Fibroblast of skin of right biceps (primary cell): ENCODE data around the gene SMIM32.

Experiments used
- DNase-seq: peaks from one replicate; pipeline ENCODE4 v3.0.0-alpha.2; 2013

SMIM32 gene

DNA sequence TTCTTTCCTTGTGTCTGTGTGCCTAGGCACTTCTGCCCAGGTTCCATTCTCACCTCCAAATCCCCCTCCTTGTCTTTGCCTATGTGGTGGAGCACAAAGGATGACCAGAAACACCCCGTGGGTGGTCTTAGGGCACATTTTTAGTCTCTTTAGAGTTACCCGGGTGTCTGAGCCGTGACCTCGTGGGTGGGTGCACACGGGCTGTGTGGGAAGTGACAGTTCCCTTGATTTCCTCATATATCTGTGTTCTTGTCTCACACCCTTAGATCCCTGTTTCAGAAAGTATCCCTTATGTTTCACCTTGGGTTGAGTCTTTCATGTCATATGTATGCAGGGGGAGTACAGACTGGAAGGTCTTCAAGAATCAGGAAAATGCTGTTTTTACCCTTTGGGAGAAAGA lies 13.4 kb upstream of the SMIM32 start:
- no peak for DNase-seq

DNA sequence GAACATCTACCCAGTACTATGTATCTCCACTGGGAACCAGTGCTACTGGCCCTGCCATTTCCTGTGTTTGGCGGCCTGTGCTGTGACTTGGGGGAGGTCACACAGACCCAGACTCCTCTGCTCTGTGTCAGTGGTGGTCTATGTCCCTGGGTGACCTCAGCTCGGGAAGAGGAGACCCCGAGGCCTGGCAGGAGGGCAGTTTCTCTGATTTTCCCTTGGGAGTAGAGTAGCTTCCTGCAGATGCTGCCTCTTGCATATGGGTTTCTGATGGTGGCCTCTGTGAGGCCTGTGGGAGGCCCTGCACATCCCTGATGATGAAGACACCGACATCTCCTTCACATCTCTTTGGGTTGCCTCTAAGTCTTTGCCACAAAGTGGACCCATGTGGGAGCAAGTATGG lies 13.0 kb upstream of the SMIM32 start:
- no peak for DNase-seq

- DNase-seq, result peak; percentile 10
Observed at GRCh38 chr5:136205061-136205702, 12.2 kb upstream of the SMIM32 start.

GRCh38 chr5:136203303-136203922 lies 10.5 kb upstream of the SMIM32 start:
- DNase-seq, result no peak

GRCh38 chr5:136202469-136203205 lies 9.7 kb upstream of the SMIM32 start:
- DNase-seq, result no peak

GRCh38 chr5:136201870-136202269 lies 8.9 kb upstream of the SMIM32 start:
- no peak for DNase-seq

DNA sequence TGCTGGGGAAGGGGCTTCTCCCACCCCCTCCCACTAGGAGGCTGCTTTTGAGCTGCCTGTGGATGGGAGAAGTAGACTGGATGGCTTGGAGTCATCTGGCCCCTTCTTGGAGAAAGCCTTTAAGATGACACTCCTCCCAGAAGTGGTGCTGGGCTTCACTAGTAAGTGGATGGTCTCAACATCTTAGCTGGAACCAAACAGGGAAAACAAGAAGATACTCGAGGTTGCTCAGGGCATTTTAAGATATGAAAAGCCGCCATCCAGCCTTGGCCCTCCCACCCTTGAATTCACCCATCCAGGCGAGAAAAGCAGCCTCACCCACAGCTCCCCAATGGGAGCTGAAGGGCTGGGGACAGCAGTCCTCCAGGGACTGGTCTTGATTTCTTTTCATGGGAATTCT lies 7.8 kb upstream of the SMIM32 start:
- DNase-seq, result no peak

GRCh38 chr5:136200130-136200529 lies 7.2 kb upstream of the SMIM32 start:
- DNase-seq, result no peak

- DNase-seq, result no peak
Observed at GRCh38 chr5:136199408-136199807, 6.4 kb upstream of the SMIM32 start.

- no peak for DNase-seq
Observed at GRCh38 chr5:136198453-136198852, 5.5 kb upstream of the SMIM32 start.

DNA sequence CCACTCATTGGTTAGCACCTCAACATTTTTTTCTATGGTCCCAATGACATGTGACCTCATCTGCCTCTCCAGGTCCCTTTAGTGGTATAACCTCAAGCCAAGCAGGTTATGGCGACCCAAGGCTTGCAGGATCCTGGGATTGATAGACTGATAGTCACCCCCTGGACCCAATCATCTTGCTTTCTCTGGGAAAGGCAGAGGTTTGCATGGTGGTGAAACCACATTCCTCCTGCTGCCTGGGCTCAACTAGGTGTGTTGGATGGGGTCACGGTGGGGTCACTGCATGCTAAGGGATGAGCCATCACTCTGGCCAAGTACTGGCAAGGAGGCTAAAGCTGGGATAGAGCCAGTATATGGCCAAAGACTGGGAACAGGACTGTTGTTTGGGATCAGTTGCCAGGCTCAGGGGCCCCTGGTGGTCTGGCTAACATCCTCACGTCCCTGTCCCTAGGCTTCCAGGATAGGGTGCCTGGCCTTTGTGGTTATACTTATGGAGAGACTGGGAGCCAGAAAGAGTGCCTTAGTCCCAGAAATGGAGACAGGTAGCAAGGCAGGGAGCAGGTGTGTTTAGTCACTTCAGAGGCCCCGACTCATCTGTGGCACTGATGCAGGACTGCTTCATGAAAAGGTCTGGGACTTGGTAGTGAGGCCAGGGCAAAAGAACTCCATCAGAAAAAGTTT lies 4.6 kb upstream of the SMIM32 start:
- DNase-seq, result no peak

DNA sequence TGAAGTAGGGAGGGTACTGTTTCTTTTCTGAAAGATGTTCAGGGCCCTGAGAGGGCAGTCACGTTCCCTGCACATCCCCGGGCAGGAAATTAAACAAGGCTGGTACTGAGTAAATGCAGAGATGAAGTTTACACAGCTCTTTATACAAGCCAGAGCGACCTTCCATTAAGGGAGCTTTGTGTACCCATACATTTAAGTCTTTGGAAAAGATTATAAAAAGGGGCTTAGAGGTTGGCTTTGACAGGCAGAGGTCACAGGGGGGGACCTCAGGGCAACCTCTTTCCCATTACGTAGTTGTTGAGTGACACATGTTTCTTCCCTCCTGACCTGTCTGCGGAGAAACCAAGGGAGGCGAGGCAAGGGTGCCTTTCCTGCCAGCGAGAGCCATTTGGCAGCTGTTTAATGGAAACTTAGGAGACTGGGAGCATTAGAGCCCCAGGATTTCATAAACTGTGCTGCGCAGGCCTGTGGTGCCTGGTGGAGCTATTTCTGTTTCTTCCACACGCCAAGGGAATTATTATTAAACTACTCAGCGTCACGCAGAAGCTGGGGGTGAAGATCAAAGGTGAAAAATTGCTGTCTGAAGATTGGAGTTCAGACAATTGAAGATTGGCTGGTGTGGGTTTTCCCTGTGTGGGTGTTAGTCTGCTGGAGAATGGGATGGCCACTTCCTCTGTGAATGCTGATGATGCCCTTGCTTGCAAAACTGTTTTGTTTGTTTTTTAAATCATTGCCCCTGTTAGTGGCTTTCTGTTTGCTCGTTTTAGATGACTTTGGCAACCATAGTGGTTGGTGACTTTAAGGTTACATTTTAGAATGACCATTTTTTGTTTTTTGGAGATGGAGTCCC lies 3.2 kb upstream of the SMIM32 start:
- no peak for DNase-seq

- DNase-seq, result no peak
Observed at GRCh38 chr5:136194576-136194975, 1.6 kb upstream of the SMIM32 start.

GRCh38 chr5:136193322-136193935 lies 467 bp upstream of the SMIM32 start:
- no peak for DNase-seq

- no peak for DNase-seq
Observed at GRCh38 chr5:136192015-136192525, 892 bp downstream of the SMIM32 start.

- DNase-seq, result peak; percentile 31
Observed at GRCh38 chr5:136191304-136192014, 1.5 kb downstream of the SMIM32 start.

DNA sequence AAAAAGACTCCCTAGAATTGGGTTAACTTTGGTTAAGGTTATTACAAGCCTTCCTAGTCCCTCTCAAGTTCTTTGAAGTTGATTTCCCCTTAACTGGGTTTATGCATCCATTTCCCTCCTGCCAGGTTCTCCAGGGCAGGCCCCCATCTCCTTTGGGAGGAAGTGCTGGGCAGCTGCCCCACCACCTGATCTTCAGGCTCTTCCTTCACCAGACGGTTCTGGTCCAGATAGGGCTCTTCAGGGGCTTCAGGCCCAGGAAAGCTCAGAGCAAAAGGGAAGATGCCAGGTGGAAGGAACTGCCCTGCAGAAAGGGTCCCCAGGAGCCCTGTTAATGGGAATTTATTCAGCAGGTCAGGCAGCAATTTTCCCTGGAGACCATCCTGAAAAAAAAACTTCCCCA lies 2.1 kb downstream of the SMIM32 start:
- no peak for DNase-seq

- DNase-seq, result no peak
Observed at GRCh38 chr5:136190091-136190720, 2.8 kb downstream of the SMIM32 start.

GRCh38 chr5:136188859-136189258 lies 4.1 kb downstream of the SMIM32 start:
- DNase-seq, result no peak

- DNase-seq, result no peak
Observed at GRCh38 chr5:136186796-136187195, 6.2 kb downstream of the SMIM32 start.
